Measurements from ENCODE around the gene THADA.
"Not testable (repeated sequence)": the region's sequence is repeated elsewhere in the genome, so short reads cannot be mapped to it uniquely, and the experiment has no call there.

Gene THADA

GRCh38 chr2:43541165-43541564 is 54.7 kb downstream of the THADA start:
- no peak for DNase-seq (ENCODE audit: low read depth)

GRCh38 chr2:43540021-43540779 is 55.6 kb downstream of the THADA start:
- no peak for DNase-seq (ENCODE audit: low read depth)

- DNase-seq (ENCODE audit: low read depth): no peak
These were observed 56.4 kb downstream of the THADA start for GRCh38 chr2:43539436-43539835.

- no peak for DNase-seq (ENCODE audit: low read depth)
These were observed 57.7 kb downstream of the THADA start for GRCh38 chr2:43538034-43538670.

- no peak for DNase-seq (ENCODE audit: low read depth)
These were observed 58.7 kb downstream of the THADA start for GRCh38 chr2:43537137-43537536.

GRCh38 chr2:43534569-43534968 is 61.3 kb downstream of the THADA start:
- no peak for DNase-seq (ENCODE audit: low read depth)

- DNase-seq (ENCODE audit: low read depth): not testable (repeated sequence)
These were observed 63.3 kb downstream of the THADA start for GRCh38 chr2:43532572-43532971.

GRCh38 chr2:43531251-43531650 is 64.6 kb downstream of the THADA start:
- no peak for DNase-seq (ENCODE audit: low read depth)

- DNase-seq (ENCODE audit: low read depth): no peak
These were observed 68.8 kb downstream of the THADA start for GRCh38 chr2:43526994-43527393.

- no peak for DNase-seq (ENCODE audit: low read depth)
These were observed 70.3 kb downstream of the THADA start for GRCh38 chr2:43525506-43525905.

GRCh38 chr2:43524177-43524965 is 71.5 kb downstream of the THADA start:
- no peak for DNase-seq (ENCODE audit: low read depth)

GRCh38 chr2:43522177-43522576 is 73.7 kb downstream of the THADA start:
- no peak for DNase-seq (ENCODE audit: low read depth)

- DNase-seq (ENCODE audit: low read depth): no peak
These were observed 74.3 kb downstream of the THADA start for GRCh38 chr2:43521568-43521967.

GRCh38 chr2:43520919-43521318 is 74.9 kb downstream of the THADA start:
- no peak for DNase-seq (ENCODE audit: low read depth)

GRCh38 chr2:43519643-43520221 is 76.1 kb downstream of the THADA start:
- DNase-seq (ENCODE audit: low read depth): no peak

GRCh38 chr2:43518718-43519117 is 77.1 kb downstream of the THADA start:
- no peak for DNase-seq (ENCODE audit: low read depth)

GRCh38 chr2:43518181-43518580 is 77.7 kb downstream of the THADA start:
- no peak for DNase-seq (ENCODE audit: low read depth)

GRCh38 chr2:43515807-43516497 is 79.9 kb downstream of the THADA start:
- DNase-seq (ENCODE audit: low read depth): no peak

- DNase-seq (ENCODE audit: low read depth): no peak
These were observed 80.6 kb downstream of the THADA start for GRCh38 chr2:43515248-43515647.

GRCh38 chr2:43513796-43514195 is 82.0 kb downstream of the THADA start:
- DNase-seq (ENCODE audit: low read depth): no peak

GRCh38 chr2:43513216-43513615 is 82.6 kb downstream of the THADA start:
- no peak for DNase-seq (ENCODE audit: low read depth)

GRCh38 chr2:43511199-43511598 is 84.6 kb downstream of the THADA start:
- no peak for DNase-seq (ENCODE audit: low read depth)
